Forelimb muscle (tissue), 1 donor: ENCODE data around the gene CDC7. TPM values are rescaled to one million over a fixed set of nuclear protein-coding genes. Genes with fewer than 3 reads are reported as not detected.

ENCODE experiments used
- polyA plus RNA-seq: library from polyadenylated mRNA; unstranded; fragments of 120-200 nt; gene quantifications from one replicate; pipeline ENCODE4 v1.2.1, GENCODE V29; 2013; ENCODE audit not compliant: insufficient read length

CDC7 gene
- polyA plus RNA-seq, 1 donor = 6.7 TPM

Other genes starting within 250 kb of the CDC7 start
- gene HFM1, start 96.0 kb upstream of the CDC7 start, polyA plus RNA-seq = 1.6 TPM